Measurements from ENCODE around the gene FRMD1. TPM values are rescaled to one million over a fixed set of nuclear protein-coding genes. Genes with fewer than 3 reads are reported as not detected.

FRMD1 gene
- polyA plus RNA-seq, 3 donors = 10.7 to 15.8 (median 13.4) TPM

DNA sequence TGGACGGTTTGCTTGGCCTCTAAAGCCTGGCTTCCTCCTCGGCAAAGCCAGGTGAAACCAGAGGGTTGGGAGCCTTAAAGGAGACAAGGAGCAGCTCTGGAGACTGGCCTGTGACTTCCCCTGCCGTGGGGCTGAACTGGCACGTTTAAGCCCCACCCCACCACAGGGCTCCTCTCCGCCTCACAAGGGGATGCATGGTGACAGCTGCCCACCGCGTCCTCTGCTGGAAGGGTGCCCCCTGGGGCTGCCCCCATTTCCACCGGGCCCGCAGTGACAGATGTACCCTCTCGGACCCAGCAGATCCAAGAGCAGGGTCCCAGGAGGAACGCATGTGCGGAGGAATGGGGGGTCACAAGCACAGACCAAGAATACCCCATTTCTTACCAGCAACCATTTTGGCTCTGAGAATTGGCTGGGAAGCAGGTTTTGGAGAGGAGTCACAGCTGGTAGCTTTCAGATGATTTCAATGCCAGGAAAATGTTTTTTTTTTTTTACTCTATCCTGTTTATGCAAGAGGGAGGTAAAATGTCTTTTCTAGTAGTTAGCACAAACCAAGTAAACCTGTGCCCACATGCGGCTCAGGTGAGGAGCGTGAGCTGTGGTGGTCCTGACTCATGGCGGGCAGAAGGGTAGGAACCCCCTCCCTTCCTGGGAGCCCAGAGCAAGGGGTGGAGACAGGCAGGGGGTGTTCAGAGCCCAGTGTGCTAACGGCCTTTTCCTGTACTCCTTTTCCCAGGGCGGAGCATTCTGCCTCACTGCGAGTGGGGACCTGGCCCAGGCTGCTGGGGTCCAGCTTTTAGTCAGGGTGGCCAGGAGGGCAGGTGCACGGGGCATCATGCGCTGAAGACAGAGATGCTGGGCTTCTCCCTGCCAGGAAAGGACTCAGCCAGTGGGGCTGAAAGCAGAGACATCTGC, 33.0 kb downstream of the FRMD1 start:
- no peak for DNase-seq (ENCODE audit: low read depth in 3 of 3, low spot score in 2 of 3)

DNA sequence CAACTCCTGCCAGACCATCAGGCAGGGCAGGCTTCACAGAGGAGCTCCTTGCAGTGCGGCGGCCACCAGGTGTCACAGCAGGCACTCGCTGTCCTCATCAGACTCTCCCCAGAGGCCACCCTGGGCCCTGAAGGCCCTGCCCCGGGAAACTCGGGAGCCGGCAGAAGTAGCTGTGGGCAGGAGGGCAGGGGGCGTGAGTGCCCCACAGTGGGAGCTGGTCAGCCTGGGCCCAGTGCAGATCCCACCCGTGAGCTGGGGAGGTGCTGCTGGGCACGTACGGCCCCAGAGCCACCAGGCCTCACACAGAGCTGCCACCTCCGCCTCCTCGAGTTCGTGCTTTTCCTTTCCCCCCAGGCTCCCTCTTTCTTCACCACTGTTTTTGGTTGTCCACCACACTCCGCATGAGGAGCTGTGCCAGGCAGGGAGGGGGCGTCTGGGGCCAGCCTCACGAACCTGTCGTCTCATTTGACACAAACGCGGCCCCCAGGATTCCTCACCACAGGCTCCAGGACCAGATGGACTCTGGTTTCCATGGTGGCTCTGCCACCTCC, 33.8 kb downstream of the FRMD1 start:
- DNase-seq (ENCODE audit: low read depth in 3 of 3, low spot score in 2 of 3) = no peak

DNA sequence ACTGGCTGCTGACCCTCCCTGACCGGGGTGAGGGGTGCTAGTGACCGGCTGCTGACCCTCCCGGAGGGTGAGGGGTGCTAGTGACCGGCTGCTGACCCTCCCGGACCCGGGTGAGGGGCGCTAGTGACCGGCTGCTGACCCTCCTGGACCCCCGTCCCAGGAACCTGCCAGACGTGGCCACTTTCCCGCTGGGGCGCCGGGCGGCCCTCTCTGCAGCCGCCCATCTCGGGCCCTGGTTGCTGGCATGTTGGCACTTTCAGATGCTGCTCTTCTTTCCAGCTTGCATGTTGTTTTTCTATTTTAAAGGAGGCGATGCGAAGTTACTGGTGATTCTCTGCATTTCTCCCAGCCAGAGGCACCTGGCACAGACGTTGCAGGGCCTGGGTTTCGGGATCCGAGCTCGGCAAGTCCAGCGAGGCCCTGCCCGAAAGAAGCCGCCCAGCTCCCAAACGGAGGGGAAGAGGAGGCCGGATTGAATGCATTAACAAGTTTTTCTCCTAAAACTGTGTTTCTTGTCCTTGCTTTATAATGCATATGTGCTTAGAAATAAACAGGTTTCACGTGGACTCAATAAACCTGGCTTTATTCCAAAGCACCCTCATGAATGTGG, 34.4 kb downstream of the FRMD1 start:
- no peak for DNase-seq (ENCODE audit: low read depth in 3 of 3, low spot score in 2 of 3)

DNA sequence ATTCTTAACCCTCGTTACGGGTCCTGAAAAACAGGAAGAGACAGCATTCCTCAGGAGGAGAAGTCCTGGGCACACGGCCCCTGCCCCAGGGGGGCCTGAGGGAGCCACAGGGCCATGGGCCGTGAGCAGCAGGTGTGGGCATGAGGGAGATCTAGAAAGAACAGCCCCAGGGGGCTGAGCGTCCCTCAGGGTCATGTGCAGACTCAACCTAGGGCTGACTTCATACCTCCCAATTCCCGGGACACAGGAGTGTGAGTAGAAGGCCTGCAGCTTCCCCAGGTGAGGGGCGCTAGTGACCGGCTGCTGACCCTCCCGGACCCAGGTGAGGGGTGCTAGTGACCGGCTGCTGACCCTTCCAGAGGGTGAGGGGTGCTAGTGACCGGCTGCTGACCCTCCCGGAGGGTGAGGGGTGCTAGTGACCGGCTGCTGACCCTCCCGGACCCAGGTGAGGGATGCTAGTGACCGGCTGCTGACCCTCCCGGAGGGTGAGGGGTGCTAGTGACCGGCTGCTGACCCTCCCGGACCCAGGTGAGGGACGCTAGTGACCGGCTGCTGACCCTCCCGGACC, 35.1 kb downstream of the FRMD1 start:
- no peak for DNase-seq (ENCODE audit: low read depth in 3 of 3, low spot score in 2 of 3)

DNA sequence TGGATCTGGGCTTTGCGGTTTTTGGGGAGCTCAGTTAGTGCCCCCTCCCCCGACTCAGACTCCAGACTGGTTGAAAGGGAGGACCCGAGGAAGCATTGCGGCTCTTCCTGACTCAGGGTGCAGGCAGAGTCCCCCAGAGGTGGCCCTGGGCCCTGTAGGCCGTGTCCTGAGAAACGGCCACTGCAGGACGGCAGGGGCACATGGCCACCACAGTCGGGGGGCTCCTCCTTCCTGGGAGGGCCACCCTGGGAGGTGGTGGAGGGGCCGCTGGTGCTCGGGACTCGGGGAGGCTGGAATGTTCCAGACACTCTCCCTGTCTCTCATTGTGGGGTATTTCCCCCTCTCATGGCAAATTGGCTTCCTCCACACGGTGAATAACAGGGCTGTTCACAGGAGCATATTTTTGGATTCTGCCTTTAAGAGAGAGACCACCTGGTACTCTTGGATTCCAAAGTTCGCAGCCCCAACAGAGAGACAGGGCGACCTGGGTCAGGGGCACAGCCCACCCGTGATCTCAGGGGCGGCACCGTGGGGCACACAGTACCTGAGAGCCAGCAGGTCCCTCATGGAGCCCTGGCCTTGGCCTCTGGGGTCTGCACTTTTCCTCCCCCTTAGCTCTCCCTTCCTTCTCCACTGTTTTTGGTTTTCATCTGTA, 35.7 kb downstream of the FRMD1 start:
- no peak for DNase-seq (ENCODE audit: low read depth in 3 of 3, low spot score in 2 of 3)

DNA sequence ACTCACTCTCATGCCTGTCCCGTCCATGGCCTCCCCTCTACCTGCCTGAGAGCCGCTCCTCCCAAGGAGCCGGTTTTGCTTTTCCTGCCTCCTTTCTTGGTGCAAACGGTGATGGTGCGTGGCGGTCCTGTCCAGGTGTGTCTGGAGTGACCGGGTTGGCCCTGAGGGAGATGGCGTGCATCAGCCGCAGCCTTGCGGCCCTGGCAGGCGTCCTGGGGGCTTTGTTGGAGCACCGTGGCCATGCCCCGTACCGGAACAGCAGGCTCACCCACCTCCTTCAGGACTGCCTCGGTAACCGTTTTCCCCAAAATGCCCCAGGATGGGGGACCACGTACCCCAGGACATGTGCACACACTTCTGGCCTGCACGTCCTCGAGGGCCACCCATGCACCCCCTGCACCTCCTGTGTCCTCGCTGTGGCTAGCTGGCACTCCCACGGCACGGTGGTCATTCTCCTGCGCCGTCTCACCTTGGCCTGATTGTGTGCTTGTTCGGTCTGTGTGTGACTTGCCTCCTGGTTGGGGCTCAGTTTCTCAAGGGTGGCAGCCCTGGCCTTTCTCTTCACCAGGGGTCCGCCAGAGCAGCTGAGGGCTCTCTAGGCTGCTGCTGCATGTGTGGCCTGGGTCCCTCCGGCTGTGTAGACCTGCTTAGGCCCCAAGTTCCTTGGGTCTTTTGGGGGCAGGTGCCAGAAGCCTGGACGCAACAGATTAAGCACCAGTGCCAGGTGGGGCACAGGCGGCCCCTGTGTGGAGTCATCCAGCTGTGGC, 36.4 kb downstream of the FRMD1 start:
- no peak for DNase-seq (ENCODE audit: low read depth in 3 of 3, low spot score in 2 of 3)

DNA sequence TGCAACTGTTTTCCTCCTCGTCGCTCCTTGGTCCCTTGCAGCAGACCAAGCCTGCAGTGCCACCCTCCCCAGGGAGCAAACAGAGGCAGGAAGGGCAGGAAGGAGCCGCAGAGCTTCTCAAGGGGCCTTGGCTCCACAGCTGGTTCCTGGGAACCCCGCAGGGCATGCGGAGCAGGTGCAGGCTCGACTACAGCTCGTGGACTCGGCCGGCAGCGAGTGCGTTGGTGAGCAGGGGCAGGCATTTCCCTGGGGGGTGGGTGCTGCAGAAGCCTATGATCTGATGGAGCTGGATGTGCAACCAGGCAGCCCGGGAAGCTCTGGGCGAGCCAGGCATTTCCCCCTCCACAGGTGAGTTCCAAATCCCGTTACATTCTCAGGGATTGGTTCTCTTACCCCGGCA, 37.1 kb downstream of the FRMD1 start:
- no peak for DNase-seq (ENCODE audit: low read depth in 3 of 3, low spot score in 2 of 3)

DNA sequence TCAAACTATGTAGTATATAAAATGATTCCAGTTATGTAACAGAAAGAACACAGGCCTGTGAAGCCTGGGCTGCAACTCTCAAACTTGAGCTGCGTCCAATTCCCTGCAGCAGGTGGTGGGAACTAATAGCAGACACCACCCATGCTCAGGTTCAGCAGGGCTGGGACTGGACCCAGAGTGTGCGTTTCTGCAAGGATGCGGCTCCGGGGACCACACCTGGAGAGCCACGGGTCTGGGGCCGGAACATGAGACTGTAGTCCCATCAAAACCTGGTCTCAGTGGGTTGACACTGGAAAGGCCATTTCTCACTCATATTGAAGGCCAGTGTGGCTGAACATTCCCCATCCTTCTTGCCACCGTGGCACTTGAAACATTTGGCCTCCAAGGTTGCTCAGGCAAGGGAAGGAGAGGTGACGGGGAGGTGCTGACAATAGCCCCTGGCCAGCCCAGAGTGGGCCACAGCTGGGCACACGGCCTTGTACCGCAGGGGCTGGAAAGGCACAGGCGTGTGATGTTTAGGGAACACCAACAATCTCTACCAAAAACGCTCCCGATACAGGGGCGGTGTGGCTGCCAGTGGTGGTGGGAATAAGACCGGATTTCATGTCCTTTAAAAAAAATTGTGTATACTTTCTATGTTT, 38.0 kb downstream of the FRMD1 start:
- DNase-seq (ENCODE audit: low read depth in 3 of 3, low spot score in 2 of 3) = no peak

DNA sequence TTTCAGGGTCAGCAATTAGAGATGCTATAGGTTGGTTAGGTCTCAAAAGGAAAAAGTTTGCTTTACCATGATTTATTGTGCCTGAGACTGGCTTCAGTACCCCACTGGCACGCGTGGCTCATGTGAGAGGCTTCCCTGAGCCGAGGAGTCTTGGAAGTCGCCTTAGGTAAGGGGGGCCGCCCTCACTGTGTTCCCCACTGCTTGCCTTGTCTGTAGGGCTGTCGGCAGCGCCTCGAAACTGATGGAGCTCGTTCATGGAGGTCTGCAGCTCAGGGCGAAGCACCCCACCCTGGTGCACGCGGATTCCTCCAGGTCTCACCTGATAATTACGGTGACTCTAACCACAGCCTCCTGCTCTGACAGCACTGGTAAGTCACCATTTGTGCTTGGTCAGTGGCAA, 39.2 kb downstream of the FRMD1 start:
- DNase-seq (ENCODE audit: low read depth in 3 of 3, low spot score in 2 of 3) = no peak

DNA sequence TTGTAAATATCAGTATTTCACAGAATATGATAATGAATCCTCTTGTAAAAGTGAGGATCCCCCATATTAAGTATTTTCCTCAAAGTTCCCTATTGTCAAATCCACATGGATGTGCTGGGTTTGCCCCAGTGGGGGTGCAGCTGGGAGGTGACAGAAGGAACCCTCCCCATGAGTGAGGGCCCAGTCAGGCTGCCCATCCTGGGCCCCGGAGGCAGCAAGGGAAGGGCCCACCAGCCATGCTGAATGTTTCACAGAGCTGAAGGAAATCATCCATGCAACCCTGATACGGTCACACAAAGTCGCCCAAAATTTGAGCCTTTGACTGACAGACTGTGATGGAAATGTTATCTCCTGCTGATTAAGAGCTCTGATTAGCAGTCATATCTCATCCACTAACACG, 39.7 kb downstream of the FRMD1 start:
- DNase-seq (ENCODE audit: low read depth in 3 of 3, low spot score in 2 of 3) = no peak

DNA sequence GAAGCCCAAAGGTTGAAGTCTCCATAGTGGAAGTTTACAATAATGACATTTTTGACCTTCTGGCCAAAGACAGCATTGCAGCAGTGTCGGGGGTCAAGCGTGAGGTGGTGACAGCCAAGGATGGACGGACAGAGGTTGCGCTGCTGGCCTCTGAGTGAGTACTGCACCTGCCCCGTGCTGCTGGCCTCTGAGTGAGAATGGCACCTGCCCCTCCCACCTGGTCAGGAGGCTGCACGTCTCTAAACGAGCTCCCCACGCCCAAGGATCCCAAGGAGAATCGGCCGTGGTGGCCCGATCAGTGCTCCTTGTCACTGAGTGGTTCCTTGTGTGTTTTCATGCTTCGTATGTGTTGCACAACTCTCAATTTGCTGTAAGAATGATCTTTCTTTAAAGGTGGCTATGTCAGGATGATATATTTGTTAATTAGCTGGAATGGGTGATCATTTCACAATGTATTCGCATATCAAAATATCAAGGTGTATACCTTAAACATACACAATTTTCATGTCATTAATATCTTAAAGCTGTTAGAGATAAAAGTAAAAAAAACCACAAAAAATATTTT, 40.4 kb downstream of the FRMD1 start:
- no peak for DNase-seq (ENCODE audit: low read depth in 3 of 3, low spot score in 2 of 3)

DNA sequence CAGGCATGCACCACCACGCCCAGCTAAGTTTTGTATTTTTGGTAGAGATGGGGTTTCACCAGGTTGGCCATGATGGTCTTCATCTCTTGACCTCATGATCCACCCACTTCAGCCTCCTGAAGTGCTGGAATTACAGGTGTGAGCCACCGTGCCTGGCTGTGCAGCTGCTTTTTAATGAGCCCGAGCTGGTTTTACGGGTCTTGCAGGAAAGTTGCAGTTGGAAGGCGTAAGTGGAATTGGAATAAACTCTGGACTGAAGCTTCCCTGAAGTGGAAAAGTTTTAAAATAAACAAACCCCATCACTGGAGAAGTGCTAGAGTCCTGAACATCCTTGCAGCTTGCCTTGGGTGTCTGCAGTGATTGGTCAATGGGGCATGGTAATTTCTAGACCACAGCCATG, 41.2 kb downstream of the FRMD1 start:
- no peak for DNase-seq (ENCODE audit: low read depth in 3 of 3, low spot score in 2 of 3)

DNA sequence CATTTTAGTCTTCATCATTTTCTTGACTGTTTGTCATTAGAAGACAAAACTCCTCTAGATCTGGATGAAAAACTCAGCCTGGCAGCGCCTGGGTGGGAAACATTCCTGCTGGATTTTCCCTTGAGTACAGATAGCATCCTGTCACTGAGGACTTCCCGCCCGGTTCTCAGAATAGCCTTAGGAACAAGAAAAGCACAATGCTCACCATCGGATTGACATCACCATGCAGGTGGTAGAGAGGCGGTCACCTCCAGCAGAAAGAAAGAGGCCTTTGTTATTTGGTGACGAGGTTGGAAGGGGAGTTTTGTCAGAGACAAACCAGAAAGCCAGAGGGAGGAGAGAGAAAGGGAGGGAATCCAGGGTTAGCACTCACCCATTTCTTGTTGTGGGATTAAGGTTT, 41.8 kb downstream of the FRMD1 start:
- DNase-seq (ENCODE audit: low read depth in 3 of 3, low spot score in 2 of 3) = no peak

DNA sequence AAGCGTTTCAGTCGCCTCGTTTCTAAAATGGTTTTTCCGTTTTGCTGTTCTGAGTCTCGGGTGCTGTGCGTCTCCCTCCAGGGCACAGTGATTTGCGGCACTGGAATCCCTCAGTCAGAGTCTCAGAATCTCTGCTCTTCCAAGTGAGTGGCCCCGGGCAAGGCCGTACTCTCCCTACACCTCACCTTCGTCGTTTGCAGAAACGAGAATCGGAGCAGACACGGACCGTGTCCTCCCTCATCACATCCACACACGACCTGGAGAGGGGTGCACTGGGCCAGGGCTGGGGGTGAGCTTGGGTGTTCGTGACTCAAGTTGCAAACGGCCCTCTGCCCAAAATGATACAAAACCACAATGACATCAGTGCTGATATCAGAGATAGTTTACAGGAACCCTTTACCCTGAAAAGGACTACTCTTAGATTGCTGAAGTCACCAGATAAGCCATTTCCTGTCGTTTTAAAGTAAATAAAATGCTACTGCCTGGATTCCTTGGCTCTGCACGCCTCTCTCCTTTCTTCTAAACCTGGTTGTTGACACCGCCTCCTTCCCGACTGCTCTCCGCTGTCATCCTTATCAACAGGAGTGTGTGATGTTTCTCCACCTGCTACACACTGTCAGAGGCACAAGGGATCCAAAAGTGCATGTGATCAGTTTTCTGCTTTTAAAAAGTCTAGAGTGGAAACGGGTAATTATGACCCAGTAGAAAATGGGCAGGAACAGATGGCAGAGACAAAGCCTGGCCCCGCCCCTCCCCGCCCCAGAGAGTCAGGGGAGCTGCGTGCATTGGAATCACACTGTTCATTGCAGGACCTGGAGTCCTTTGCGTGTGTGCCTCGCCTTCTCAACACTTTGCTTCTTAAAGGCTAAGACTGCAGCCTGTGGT, 43.1 kb downstream of the FRMD1 start:
- DNase-seq (ENCODE audit: low read depth in 3 of 3, low spot score in 2 of 3) = no peak

DNA sequence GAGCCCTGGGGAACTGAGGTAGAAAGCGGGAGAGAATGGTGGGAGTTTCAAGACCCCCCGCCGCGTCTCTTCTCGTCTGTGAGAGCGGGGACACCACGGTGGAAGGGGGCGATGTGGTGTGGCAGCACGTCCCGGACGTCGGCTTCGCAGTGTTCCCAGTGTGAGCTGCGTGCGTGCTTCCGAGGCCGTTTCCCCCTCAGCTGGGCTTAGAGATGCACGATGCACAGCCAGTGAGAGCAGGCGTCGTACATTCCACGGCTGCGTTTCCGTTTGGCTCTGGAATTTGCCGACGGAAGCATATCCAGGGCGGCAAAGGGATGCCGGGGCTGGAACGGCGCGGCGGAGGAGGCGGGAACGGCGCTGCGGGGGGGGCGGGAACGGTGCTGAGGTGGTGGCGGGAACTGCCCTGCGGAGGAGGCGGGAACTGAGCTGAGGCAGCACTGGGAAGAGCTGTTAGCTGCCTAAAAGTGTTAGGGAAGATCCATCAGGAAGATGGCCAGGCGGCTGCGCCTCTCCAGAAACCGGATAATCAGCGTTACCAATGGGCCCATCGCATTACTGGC, 43.8 kb downstream of the FRMD1 start:
- peak in 2 of 3 donors; percentile 61 to 66 for DNase-seq (ENCODE audit: low read depth in 3 of 3, low spot score in 2 of 3)

DNA sequence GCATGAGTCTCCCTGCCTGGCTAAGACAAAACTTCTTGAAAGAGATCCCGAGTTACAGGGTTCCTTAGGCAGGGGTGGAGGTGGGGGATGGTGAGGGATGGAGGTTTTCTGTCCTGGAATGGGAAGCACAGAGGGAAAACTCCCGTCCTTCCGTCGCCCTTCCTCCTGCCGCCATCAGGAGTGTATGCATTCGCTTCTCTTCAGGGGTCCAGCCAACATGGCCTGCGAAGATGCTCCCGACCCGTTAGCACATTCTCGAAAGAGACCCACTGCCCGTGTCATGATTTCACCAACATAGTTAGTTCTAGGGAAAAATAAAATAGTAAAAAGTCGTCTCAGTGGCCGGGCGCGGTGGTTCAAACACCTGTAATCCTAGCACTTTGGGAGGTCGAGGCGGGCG, 44.5 kb downstream of the FRMD1 start:
- DNase-seq (ENCODE audit: low read depth in 3 of 3, low spot score in 2 of 3) = no peak

DNA sequence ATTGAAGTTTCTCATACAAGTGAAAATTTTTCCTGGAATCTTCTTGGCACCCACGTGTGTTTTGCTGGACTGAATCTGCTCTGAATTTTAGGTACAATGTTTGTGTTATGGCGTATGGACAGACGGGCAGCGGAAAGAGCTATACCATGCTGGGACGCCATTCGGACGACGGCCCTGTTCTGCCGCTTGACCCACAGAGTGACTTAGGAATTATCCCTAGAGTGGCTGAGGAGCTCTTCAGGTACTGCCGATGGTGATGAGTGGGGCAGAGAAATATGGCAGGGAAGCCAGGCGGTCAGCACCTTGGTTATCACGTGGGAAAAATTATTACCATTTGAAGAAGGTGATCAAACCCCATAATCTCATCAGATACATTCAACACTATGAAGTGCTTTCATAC, 45.2 kb downstream of the FRMD1 start:
- no peak for DNase-seq (ENCODE audit: low read depth in 3 of 3, low spot score in 2 of 3)
